ENCODE data around the gene DNAJC16. TPM values are rescaled to one million over a fixed set of nuclear protein-coding genes. Genes with fewer than 3 reads are reported as not detected.
A peak's percentile ranks its signal among the peaks of the same experiment; 100 is the strongest.

DNAJC16 gene
- total RNA-seq, 1 donor from 2014 or later, result 35.9 TPM

- Mint-ChIP-seq H3K27me3 (no peaks in the 10 kb centered on the region), H3K27ac (peak within 1 kb of the TSS; percentile 96), H3K4me1 (peaks cover 47% of the 10 kb centered on the region), H3K9me3 (no peaks in the 10 kb centered on the region), H3K4me3 (peak within 1 kb of the TSS; percentile 92), H3K36me3 (ENCODE audit: low read depth) (peaks cover 26% of the 10 kb centered on the region)
- DNase-seq (peak; percentile 93), ATAC-seq (ENCODE audit: low read depth) (peak; percentile 89)
- POLR2A ChIA-PET, result interaction anchor here (0.6 to 4.1 kb wide), 21 partner anchors 12 to 1288 kb away, joined by 3 to 70 read pairs (median 6); partner anchors contain the start of genes AGMAT, CASP9 and DNAJC16
- no peak for TF ChIP-seq CTCF (IDR thresholded peaks at IDR 0.05)
- intact Hi-C loops (cut with micrococcal nuclease), result loop anchor here (1.0 to 5.0 kb wide), 9 partner anchors 14 to 600 kb away; partner anchors contain the start of gene CASP9
- CTCF ChIA-PET, result interaction anchor here (1.1 to 1.5 kb wide), 3 partner anchors 12 to 79 kb away, joined by 3 read pairs; no protein-coding TSS in a partner anchor
Measured at GRCh38 chr1:15617173-15618076, 90.8 kb downstream of the DNAJC16 start, which contains the start of gene DDI2. TSS of gene DDI2 (plus strand) at chr1:15617458. CDS start at chr1:15617671, 213 bp downstream.

DNA sequence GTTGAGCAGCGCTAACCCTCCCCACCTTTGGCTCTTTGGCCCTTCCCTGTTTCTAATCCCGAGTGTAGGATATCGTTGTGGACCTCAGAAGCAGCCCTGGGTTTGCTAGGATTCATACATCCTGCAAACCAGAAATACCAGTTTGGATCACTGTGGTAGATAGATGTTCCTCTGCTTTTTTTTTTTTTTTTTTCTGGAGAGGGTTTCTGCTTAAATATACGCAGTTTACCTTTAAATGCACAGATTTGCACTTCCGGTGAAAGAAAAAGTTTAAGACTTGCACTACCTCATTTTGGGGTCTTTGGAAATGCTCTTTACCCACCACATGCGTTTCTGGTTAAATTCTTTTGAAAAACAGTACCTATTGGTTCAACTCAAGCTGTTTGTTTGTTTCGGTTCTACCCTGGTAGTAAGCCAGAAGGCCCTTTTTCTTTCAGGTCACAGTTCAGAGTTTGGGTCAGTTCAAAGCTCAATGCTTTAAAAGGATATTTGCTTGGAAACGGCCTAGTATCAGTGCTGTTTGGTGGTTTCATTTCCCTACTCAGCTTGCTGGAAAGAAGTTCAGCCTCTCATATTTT, 91.5 kb downstream of the DNAJC16 start:
- Mint-ChIP-seq H3K36me3 (ENCODE audit: low read depth) (peaks cover 32% of the 10 kb centered on the region), H3K9me3 (no peaks in the 10 kb centered on the region), H3K4me1 (peaks cover 54% of the 10 kb centered on the region), H3K27ac (peak overlapping the region; percentile 96), H3K27me3 (no peaks in the 10 kb centered on the region), H3K4me3 (peak overlapping the region; percentile 92)
- intact Hi-C loops (cut with micrococcal nuclease), result loop anchor here (1.0 to 5.0 kb wide), 2 partner anchors 219 to 599 kb away; no protein-coding TSS in a partner anchor
- ChIA-PET CTCF (interaction anchor here (1.1 to 1.5 kb wide), 2 partner anchors 12 to 14 kb away, joined by 3 read pairs; no protein-coding TSS in a partner anchor), POLR2A (interaction anchor here (0.6 to 4.1 kb wide), 29 partner anchors 11 to 1287 kb away, joined by 3 to 70 read pairs (median 5); partner anchors contain the start of genes AGMAT, CASP9 and DNAJC16)
- TF ChIP-seq CTCF (IDR thresholded peaks at IDR 0.05), result no peak
- DNase-seq, result no peak
- peak; percentile 6 for ATAC-seq (ENCODE audit: low read depth)

- H3K9me3 Mint-ChIP-seq, result no peaks in the 10 kb centered on the region
- TF ChIP-seq CTCF (IDR thresholded peaks at IDR 0.05), result no peak
- H3K27me3 Mint-ChIP-seq, result no peaks in the 10 kb centered on the region
- H3K4me1 Mint-ChIP-seq, result peaks cover 54% of the 10 kb centered on the region
- peak overlapping the region; percentile 92 for H3K4me3 Mint-ChIP-seq
- ATAC-seq (ENCODE audit: low read depth) (no peak), DNase-seq (no peak)
- peak overlapping the region; percentile 96 for H3K27ac Mint-ChIP-seq
- intact Hi-C loops (cut with micrococcal nuclease), result loop anchor here (1.0 to 5.0 kb wide), 2 partner anchors 218 to 598 kb away; no protein-coding TSS in a partner anchor
- ChIA-PET CTCF (interaction anchor here (1.1 to 1.5 kb wide), 2 partner anchors 11 to 15 kb away, joined by 3 read pairs; no protein-coding TSS in a partner anchor), POLR2A (interaction anchor here (0.6 to 4.1 kb wide), 23 partner anchors 16 to 1286 kb away, joined by 3 to 70 read pairs (median 8); partner anchors contain the start of genes AGMAT, CASP9 and DNAJC16)
- peaks cover 32% of the 10 kb centered on the region for H3K36me3 Mint-ChIP-seq (ENCODE audit: low read depth)
Measured at GRCh38 chr1:15618655-15619525, 92.2 kb downstream of the DNAJC16 start.

GRCh38 chr1:15620155-15620545, 93.5 kb downstream of the DNAJC16 start:
- ATAC-seq (ENCODE audit: low read depth) (no peak), DNase-seq (no peak)
- ChIA-PET POLR2A (interaction anchor here (4.1 kb wide), 1 partner anchor 17 kb away, joined by 70 read pairs; no protein-coding TSS in a partner anchor), CTCF (no interaction called here)
- Mint-ChIP-seq H3K27ac (peak overlapping the region; percentile 53), H3K27me3 (no peaks in the 10 kb centered on the region), H3K4me1 (peaks cover 66% of the 10 kb centered on the region), H3K4me3 (peak overlapping the region; percentile 44), H3K36me3 (ENCODE audit: low read depth) (peaks cover 36% of the 10 kb centered on the region), H3K9me3 (no peaks in the 10 kb centered on the region)
- TF ChIP-seq CTCF (IDR thresholded peaks at IDR 0.05), result no peak
- intact Hi-C loops (cut with micrococcal nuclease), result loop anchor here (5.0 kb wide), 1 partner anchor 37 kb away; a partner anchor contains a TSS

Data from activated B cell treated with CpG ODN at 0.5 μM for 24 hours (primary cell).